GM08714 (cell line): Measurements from ENCODE around the gene GRID2.
"Not testable (repeated sequence)": the region's sequence is repeated elsewhere in the genome, so short reads cannot be mapped to it uniquely, and the experiment has no call there.

Experiments
- H3K4me3 ChIP-seq: fragments of 200-500 bp; sonication (Bioruptor generic); 2 replicates; pipeline ENCODE4 v1.5.1; 2014; ENCODE audit warnings: mild to moderate bottlenecking, low read length, inconsistent platforms
- ZNF274 ChIP-seq: IDR thresholded peaks from 2 replicates; pipeline ENCODE4 v1.6.1; 2012; ENCODE audit warnings: mild to moderate bottlenecking, low read depth, low read length

Gene GRID2

GRCh38 chr4:92303621-92304027 lies at the start of gene GRID2:
Gene GRID2, plus strand, starts transcription at chr4:92303966.
- no peak within 1 kb of the TSS for H3K4me3 ChIP-seq
- no peak for TF ChIP-seq ZNF274

GRCh38 chr4:92253986-92254671 lies 49.6 kb upstream of the GRID2 start:
- TF ChIP-seq ZNF274 = no peak
- no peak overlapping the region for H3K4me3 ChIP-seq

- H3K4me3 ChIP-seq = no peak overlapping the region
Observed at GRCh38 chr4:92254767-92255442, 48.9 kb upstream of the GRID2 start.

GRCh38 chr4:92255920-92256244 lies 47.9 kb upstream of the GRID2 start:
- no peak for TF ChIP-seq ZNF274
- no peak overlapping the region for H3K4me3 ChIP-seq

More at GRCh38 chr4:92254767-92255442, 48.9 kb upstream of the GRID2 start:
- no peak for TF ChIP-seq ZNF274

- no peak overlapping the region for H3K4me3 ChIP-seq
- no peak for TF ChIP-seq ZNF274
Observed at GRCh38 chr4:92257931-92258857, 45.6 kb upstream of the GRID2 start.

GRCh38 chr4:92261256-92261655 lies 42.5 kb upstream of the GRID2 start:
- TF ChIP-seq ZNF274 = no peak
- H3K4me3 ChIP-seq = no peak overlapping the region

- no peak for TF ChIP-seq ZNF274
- no peak overlapping the region for H3K4me3 ChIP-seq
Observed at GRCh38 chr4:92262371-92262770, 41.4 kb upstream of the GRID2 start.

- no peak for TF ChIP-seq ZNF274
- H3K4me3 ChIP-seq = no peak overlapping the region
Observed at GRCh38 chr4:92263010-92263409, 40.8 kb upstream of the GRID2 start.

- TF ChIP-seq ZNF274 = no peak
- H3K4me3 ChIP-seq = no peak overlapping the region
Observed at GRCh38 chr4:92263575-92263974, 40.2 kb upstream of the GRID2 start.

GRCh38 chr4:92264163-92264562 lies 39.6 kb upstream of the GRID2 start:
- no peak overlapping the region for H3K4me3 ChIP-seq
- no peak for TF ChIP-seq ZNF274

GRCh38 chr4:92265021-92265420 lies 38.7 kb upstream of the GRID2 start:
- TF ChIP-seq ZNF274 = no peak
- no peak overlapping the region for H3K4me3 ChIP-seq

- TF ChIP-seq ZNF274 = no peak
- H3K4me3 ChIP-seq = no peak overlapping the region
Observed at GRCh38 chr4:92265798-92266197, 38.0 kb upstream of the GRID2 start.

GRCh38 chr4:92266521-92266920 lies 37.2 kb upstream of the GRID2 start:
- no peak overlapping the region for H3K4me3 ChIP-seq
- TF ChIP-seq ZNF274 = no peak

GRCh38 chr4:92268642-92269041 lies 35.1 kb upstream of the GRID2 start:
- no peak for TF ChIP-seq ZNF274
- no peak overlapping the region for H3K4me3 ChIP-seq

- TF ChIP-seq ZNF274 = no peak
- H3K4me3 ChIP-seq = no peak overlapping the region
Observed at GRCh38 chr4:92270908-92271307, 32.9 kb upstream of the GRID2 start.

GRCh38 chr4:92271551-92271950 lies 32.2 kb upstream of the GRID2 start:
- not testable (repeated sequence) for H3K4me3 ChIP-seq

GRCh38 chr4:92277057-92277881 lies 26.5 kb upstream of the GRID2 start:
- not testable (repeated sequence) for H3K4me3 ChIP-seq
